ENCODE data around the gene IL17B. TPM values are rescaled to one million over a fixed set of nuclear protein-coding genes. Genes with fewer than 3 reads are reported as not detected.
"Not testable (repeated sequence)": the region's sequence is repeated elsewhere in the genome, so short reads cannot be mapped to it uniquely, and the experiment has no call there.

Gene IL17B
- total RNA-seq, 1 donor from 2014 or later, result 2.7 TPM

GRCh38 chr5:149402291-149402690, 23.2 kb upstream of the IL17B start:
- no peaks in the 10 kb centered on the region for H3K27me3 ChIP-seq
- H3K4me1 ChIP-seq, result peaks cover 47% of the 10 kb centered on the region
- DNase-seq (ENCODE audit: extremely low spot score in 2 of 2), result no peak
- intact Hi-C loops (cut with DNase I), result loop anchor here (10.0 kb wide), 1 partner anchor 1383 kb away; no protein-coding TSS in a partner anchor
- no peaks in the 10 kb centered on the region for H3K36me3 ChIP-seq
- TF ChIP-seq CTCF (IDR thresholded peaks at IDR 0.05) (no peak), POLR2A (IDR thresholded peaks at IDR 0.05) (no peak), POLR2AphosphoS5 (IDR thresholded peaks at IDR 0.05; ENCODE audit: insufficient read depth in 1 of 2, low read depth in 1 of 2) (no peak)
- H3K9me3 ChIP-seq, result no peaks in the 10 kb centered on the region
- no peak overlapping the region for H3K27ac ChIP-seq
- H3K4me3 ChIP-seq, result no peak overlapping the region

DNA sequence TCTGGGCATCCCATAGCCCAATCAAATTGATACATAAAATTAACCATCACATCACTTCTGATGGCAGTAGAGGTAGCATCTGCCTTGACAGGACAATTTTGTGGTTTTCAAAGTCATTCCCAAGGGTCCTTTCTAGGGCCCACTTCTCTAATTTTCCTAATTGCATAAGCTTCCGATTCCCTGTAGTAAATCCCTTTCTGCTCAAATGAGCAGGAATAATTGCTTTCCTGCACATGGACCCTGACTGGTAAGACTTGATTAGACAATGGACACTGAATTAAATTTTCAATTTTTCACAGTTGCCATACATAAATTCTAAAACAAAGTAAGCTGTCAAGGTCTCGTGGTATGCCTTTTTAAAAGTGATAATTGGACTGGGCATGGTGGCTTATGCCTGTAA, 22.0 kb upstream of the IL17B start:
- DNase-seq (ENCODE audit: extremely low spot score in 2 of 2), result no peak
- intact Hi-C loops (cut with DNase I), result loop anchor here (10.0 kb wide), 1 partner anchor 1384 kb away; no protein-coding TSS in a partner anchor
- TF ChIP-seq POLR2A (IDR thresholded peaks at IDR 0.05), result no peak
- TF ChIP-seq POLR2AphosphoS5 (IDR thresholded peaks at IDR 0.05; ENCODE audit: insufficient read depth in 1 of 2, low read depth in 1 of 2), result no peak
- no peak for TF ChIP-seq CTCF (IDR thresholded peaks at IDR 0.05)

DNA sequence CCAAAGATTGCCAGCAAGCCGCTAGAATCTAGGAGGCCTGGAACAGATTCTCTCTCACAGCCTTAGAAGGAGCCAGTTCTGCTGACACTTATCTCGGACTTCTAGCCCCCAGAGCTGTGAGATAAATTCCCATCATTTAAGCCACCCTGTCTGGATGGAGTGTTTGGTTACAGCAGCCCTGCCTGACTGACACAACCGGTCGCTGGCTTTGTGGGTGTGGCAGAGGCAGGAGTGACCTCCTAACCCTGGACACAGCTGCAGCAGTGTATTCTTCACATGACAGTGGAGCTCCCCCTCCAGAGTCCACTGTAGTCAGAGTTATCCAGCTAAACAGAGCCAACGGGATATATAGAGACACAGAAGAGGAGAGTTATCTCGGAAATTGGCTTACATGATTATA, 21.2 kb upstream of the IL17B start:
- Histone ChIP-seq H3K27ac (peak overlapping the region; percentile 67), H3K36me3 (no peaks in the 10 kb centered on the region), H3K4me3 (no peak overlapping the region), H3K9me3 (no peaks in the 10 kb centered on the region), H3K27me3 (no peaks in the 10 kb centered on the region), H3K4me1 (peaks cover 39% of the 10 kb centered on the region)
- no peak for TF ChIP-seq POLR2A (IDR thresholded peaks at IDR 0.05)
- no peak for TF ChIP-seq CTCF (IDR thresholded peaks at IDR 0.05)
- no peak for TF ChIP-seq POLR2AphosphoS5 (IDR thresholded peaks at IDR 0.05; ENCODE audit: insufficient read depth in 1 of 2, low read depth in 1 of 2)
- DNase-seq (ENCODE audit: extremely low spot score in 2 of 2), result no peak
- intact Hi-C loops (cut with DNase I), result loop anchor here (10.0 kb wide), 1 partner anchor 1384 kb away; no protein-coding TSS in a partner anchor

More for the DNA sequence above, 22.0 kb upstream of the IL17B start:
- Histone ChIP-seq H3K27ac (no peak overlapping the region), H3K9me3 (no peaks in the 10 kb centered on the region), H3K4me3 (no peak overlapping the region), H3K36me3 (no peaks in the 10 kb centered on the region), H3K27me3 (no peaks in the 10 kb centered on the region), H3K4me1 (peaks cover 46% of the 10 kb centered on the region)

DNA sequence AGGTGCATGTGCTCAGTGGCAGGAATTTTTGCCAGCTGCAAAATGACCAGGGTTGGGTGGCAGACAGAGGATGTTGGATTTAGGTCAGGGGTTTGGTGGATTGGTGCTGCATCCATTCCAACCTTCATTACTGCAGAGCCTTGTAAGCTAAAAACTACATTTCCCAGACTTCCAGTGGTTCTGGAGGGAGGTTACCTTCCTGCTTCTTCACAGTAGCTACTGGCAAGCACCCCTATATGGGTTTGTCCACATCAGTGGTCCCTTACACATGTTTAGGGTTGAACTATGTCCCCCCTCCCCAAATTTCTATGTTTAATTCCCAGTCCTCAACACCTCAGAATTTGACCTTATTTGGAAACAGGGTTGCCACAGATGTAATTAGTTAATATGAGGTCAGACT, 20.7 kb upstream of the IL17B start:
- Histone ChIP-seq H3K9me3 (no peaks in the 10 kb centered on the region), H3K4me3 (no peak overlapping the region), H3K27me3 (no peaks in the 10 kb centered on the region), H3K27ac (peak overlapping the region; percentile 67), H3K4me1 (peaks cover 33% of the 10 kb centered on the region), H3K36me3 (no peaks in the 10 kb centered on the region)
- intact Hi-C loops (cut with DNase I), result loop anchor here (10.0 kb wide), 1 partner anchor 1385 kb away; no protein-coding TSS in a partner anchor
- TF ChIP-seq CTCF (IDR thresholded peaks at IDR 0.05), result no peak
- no peak for TF ChIP-seq POLR2AphosphoS5 (IDR thresholded peaks at IDR 0.05; ENCODE audit: insufficient read depth in 1 of 2, low read depth in 1 of 2)
- TF ChIP-seq POLR2A (IDR thresholded peaks at IDR 0.05), result no peak
- DNase-seq (ENCODE audit: extremely low spot score in 2 of 2), result no peak

- H3K36me3 ChIP-seq; intact Hi-C loops (cut with DNase I); H3K27ac ChIP-seq; H3K27me3 ChIP-seq; H3K9me3 ChIP-seq; DNase-seq (ENCODE audit: extremely low spot score in 2 of 2); H3K4me3 ChIP-seq: not testable (repeated sequence)
- H3K4me1 ChIP-seq, result peaks cover 24% of the 10 kb centered on the region
These were observed 19.7 kb upstream of the IL17B start for GRCh38 chr5:149398747-149399266.
